ENCODE results near the gene FAM168A.

FAM168A gene

GRCh38 chr11:73360743-73361369, 237.1 kb downstream of the FAM168A start:
- DNase-seq: no peak

GRCh38 chr11:73359930-73360742, 237.8 kb downstream of the FAM168A start:
- no peak for DNase-seq

GRCh38 chr11:73359341-73359740, 238.6 kb downstream of the FAM168A start:
- no peak for DNase-seq

GRCh38 chr11:73358071-73358470, 239.8 kb downstream of the FAM168A start:
- no peak for DNase-seq

- DNase-seq: no peak
These were observed 240.7 kb downstream of the FAM168A start for GRCh38 chr11:73356979-73357860.

GRCh38 chr11:73355109-73355508, 242.8 kb downstream of the FAM168A start:
- no peak for DNase-seq

GRCh38 chr11:73353422-73353821, 244.5 kb downstream of the FAM168A start:
- no peak for DNase-seq

GRCh38 chr11:73350908-73351636, 246.8 kb downstream of the FAM168A start:
- DNase-seq: peak; percentile 29
